NCI-H2227 (cell line): Measurements from ENCODE around the gene PUS3.
"Not testable (repeated sequence)": the region's sequence is repeated elsewhere in the genome, so short reads cannot be mapped to it uniquely, and the experiment has no call there.

ENCODE experiments used
- DNase-seq: peaks from one replicate; lab custom pipeline; 2025; ENCODE audit not compliant: unreplicated experiment; lab: John Stamatoyannopoulos, UW

Gene PUS3

DNA sequence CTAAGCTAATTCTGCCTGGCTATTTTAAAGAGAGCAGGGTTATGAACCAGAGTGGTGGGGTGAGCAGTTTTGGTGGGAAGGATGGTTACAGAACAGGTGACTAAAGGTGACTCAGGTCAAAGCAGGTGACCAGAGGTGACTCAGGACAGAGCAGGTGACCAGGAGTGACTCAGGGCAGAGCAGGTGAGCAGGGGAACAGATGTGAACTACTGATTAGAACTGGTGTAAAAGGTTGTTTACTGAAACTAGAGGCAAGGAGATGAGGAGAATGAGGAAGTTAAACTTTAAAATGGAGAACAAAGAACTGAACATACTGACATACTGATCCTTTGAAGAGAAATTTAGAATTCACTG is 30.9 kb downstream of the PUS3 start:
- no peak for DNase-seq

DNA sequence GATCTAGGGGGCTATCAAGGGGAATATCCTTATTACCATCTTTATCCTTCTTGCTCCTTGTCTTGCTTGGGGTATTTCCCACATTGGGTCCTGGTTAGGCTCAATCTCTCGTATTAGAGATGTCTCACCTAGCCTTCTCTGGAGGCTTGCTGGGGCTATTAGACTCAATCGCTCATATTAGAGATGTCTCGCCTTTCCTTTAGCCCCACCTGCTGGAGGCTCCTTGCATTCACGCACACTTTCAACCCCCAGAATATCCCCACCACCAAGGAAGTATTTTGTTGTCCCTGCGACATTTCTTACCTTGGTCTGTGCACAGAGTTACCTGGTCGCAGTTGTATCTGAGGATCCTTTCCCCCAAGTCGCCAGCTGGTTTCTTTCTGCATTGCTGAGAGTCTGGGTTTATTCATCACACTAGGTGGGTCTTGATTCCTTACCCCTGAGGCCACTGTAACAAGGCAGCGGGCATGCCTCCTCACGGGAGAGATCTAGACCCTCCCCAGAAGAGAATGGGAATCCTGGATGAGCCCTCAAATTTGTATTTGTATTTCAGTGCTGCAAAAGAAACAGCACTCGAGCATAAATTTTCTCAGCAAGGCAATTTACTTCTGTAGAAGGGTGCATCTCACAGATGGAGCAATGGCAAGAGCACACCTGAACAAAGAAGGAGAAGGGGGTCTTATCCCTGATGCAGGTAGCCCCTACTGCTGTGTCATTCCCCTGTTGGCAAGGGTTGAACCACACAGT is 31.4 kb downstream of the PUS3 start:
- no peak for DNase-seq

DNA sequence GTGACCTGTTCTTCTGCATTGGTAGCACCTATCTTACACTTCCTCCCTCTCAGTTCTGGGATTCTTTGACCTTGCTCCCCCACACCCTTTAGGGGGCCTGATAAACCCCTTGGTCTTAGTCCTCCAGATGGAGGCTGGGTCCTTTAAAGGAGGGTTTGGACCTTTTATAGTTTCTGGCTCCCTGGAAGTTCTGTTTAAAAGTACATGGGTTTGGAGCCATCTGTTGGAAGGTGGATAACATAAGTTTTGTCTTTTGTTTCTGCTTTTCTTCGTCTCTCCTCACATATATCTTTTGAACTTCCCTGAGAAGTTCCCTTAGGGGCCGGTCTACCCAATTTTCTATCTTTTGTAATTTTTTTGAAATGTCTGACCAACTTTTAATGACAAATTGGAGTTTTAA is 33.5 kb downstream of the PUS3 start:
- DNase-seq = no peak

DNA sequence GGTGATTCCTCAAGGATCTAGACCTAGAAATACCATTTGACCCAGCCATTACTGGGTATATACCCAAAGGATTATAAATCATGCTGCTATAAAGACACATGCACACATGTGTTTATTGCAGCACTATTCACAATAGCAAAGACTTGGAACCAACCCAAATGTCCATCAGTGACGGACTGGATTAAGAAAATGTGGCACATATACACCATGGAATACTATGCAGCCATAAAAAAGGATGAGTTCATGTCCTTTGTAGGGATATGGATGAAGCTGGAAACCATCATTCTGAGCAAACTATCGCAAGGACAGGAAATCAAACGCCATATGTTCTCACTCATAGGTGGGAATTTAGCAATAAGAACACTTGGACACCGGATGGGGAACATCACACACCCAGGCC is 37.7 kb downstream of the PUS3 start:
- DNase-seq = not testable (repeated sequence)

DNA sequence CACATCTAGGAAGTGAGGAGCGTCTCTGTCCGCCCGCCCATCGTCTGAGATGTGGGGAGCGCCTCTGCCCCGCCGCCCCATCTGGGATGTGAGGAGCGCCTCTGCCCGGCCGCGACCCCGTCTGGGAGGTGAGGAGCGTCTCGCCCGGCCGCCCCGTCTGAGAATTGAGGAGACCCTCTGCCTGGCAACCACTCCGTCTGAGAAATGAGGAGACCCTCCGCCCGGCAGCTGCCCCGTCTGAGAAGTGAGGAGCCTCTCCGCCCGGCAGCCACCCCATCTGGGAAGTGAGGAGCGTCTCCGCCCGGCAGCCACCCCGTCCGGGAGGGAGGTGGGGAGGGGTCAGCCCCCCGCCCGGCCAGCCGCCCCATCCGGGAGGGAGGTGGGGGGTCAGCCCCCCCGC is 40.2 kb downstream of the PUS3 start:
- not testable (repeated sequence) for DNase-seq

DNA sequence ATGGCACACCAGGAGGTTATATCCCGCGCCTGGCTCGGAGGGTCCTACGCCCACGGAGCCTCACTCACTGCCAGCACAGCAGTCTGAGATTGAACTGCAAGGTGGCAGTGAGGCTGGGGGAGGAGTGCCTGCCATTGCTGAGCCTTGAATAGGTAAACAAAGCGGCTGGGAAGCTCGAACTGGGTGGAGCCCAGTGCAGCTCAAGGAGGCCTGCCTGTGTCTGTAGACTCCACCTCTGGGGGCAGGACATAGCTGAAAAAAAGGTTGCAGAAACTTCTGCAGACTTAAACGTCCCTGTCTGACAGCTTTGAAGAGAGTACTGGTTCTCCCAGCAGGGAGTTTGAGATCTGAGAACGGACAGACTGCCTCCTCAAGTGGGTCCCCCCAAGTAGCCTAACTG is 45.3 kb downstream of the PUS3 start:
- not testable (repeated sequence) for DNase-seq

DNA sequence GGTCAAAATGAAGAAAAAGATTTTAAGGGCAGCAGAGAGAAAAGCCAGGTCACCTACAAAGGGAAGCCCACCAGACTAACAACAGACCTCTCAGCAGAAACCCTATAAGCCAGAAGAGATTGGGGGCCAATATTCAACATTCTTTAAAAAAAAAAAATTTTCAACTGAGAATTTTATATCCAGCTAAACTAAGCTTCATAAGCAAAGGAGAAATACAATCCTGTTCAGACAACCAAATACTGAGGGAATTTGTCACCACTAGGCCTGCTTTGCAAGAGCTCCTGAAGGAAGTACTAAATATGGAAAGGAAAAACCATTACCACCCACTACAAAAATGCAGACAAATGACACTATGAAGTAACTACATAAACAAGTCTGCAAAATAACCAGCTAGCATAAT is 56.8 kb downstream of the PUS3 start:
- DNase-seq = no peak
